H1 (cell line): ENCODE measurements around the gene FAM193A. TPM values are rescaled to one million over a fixed set of nuclear protein-coding genes. Genes with fewer than 3 reads are reported as not detected.

ENCODE experiments used
- CTCF ChIA-PET: fragments of 300-600 bp; sonication (Branson Sonifier 250); formaldehyde crosslinking; loops from one replicate; lab custom pipeline; 2021; ENCODE audit not compliant: partially characterized antibody; lab: Charles Lee
- POLR2A ChIA-PET: fragments of 300-600 bp; sonication (Branson Sonifier 250); formaldehyde crosslinking; loops from one replicate; lab custom pipeline; 2021; ENCODE audit warnings: inconsistent platforms; ENCODE audit not compliant: partially characterized antibody; lab: Charles Lee
- DNase-seq, 2 experiments: peaks; one replicate each; pipeline versions ENCODE4 v3.0.0 to v3.0.0-alpha.2; 2010 to 2022; ENCODE audit warnings: low spot score in 2 of 2, low read depth in 1 of 2, mixed read lengths in 1 of 2
- FAIRE-seq: peaks from 2 replicates; lab custom pipeline; 2011; peaks lifted over from hg19 to GRCh38; lab: Jason Lieb, UNC
- H2AFZ ChIP-seq: 2 replicates; pipeline ENCODE4 v1.8.1; 2012; ENCODE audit warnings: low read length, inconsistent platforms
- H2AK5ac ChIP-seq: 2 replicates; pipeline ENCODE4 v1.6.1; 2013; ENCODE audit warnings: low read depth, low read length
- H2BK120ac ChIP-seq: replicated peaks from 2 replicates; pipeline ENCODE3; 2013; ENCODE audit warnings: low read depth, low read length, inconsistent platforms
- H2BK12ac ChIP-seq: 2 replicates; pipeline ENCODE4 v1.6.1; 2013; ENCODE audit warnings: low read depth, low read length
- H2BK15ac ChIP-seq: 2 replicates; pipeline ENCODE4 v1.6.1; 2013; ENCODE audit warnings: low read length
- H2BK20ac ChIP-seq: 2 replicates; pipeline ENCODE4 v1.6.1; 2013; ENCODE audit warnings: low read length
- H2BK5ac ChIP-seq: 2 replicates; pipeline ENCODE4 v1.6.1; 2013; ENCODE audit warnings: low read depth, low read length
- H3K14ac ChIP-seq: 2 replicates; pipeline ENCODE4 v1.6.1; 2013; ENCODE audit warnings: inconsistent platforms; ENCODE audit not compliant: insufficient read length
- H3K18ac ChIP-seq: 2 replicates; pipeline ENCODE4 v1.6.1; 2013; ENCODE audit warnings: low read length; ENCODE audit errors: extremely low read depth
- H3K23ac ChIP-seq: 2 replicates; pipeline ENCODE4 v1.6.1; 2013; ENCODE audit warnings: inconsistent platforms; ENCODE audit not compliant: insufficient read length
- H3K23me2 ChIP-seq: 2 replicates; pipeline ENCODE4 v1.6.1; 2013; ENCODE audit warnings: low read depth, low read length
- H3K27ac ChIP-seq: 2 replicates; pipeline ENCODE4 v1.6.1; 2011; ENCODE audit warnings: low read depth, low read length, inconsistent platforms
- H3K27me3 ChIP-seq, 4 experiments: replicated peaks in 1 of 4; 1 replicate in 1 of 4; 2 replicates in 3 of 4; pipeline versions ENCODE4 v1.6.1 to v1.8.1; 2011 to 2013; ENCODE audit warnings: low read length in 3 of 4, mild to moderate bottlenecking in 3 of 4, inconsistent platforms in 2 of 4, mixed read lengths in 2 of 4, moderate library complexity in 1 of 4; ENCODE audit not compliant: control insufficient read depth in 3 of 4, insufficient read depth in 3 of 4; ENCODE audit errors: extremely low read depth in 1 of 4
- H3K36me3 ChIP-seq, 4 experiments: 2 replicates each; pipeline versions ENCODE4 v1.6.1 to v1.8.1; 2011 to 2013; ENCODE audit warnings: mild to moderate bottlenecking in 4 of 4, low read length in 3 of 4, moderate library complexity in 2 of 4, control low read depth in 1 of 4, inconsistent platforms in 1 of 4; ENCODE audit not compliant: insufficient read depth in 4 of 4, control insufficient read depth in 2 of 4
- H3K4ac ChIP-seq: replicated peaks from 2 replicates; pipeline ENCODE3; 2013; ENCODE audit warnings: low read length, low read depth, mixed read lengths, inconsistent platforms; ENCODE audit not compliant: insufficient read length
- H3K4me1 ChIP-seq, 4 experiments: replicated peaks in 1 of 4; 1 replicate in 1 of 4; 2 replicates in 3 of 4; pipeline versions ENCODE4 v1.6.1 to v1.8.1; 2011 to 2013; ENCODE audit warnings: low read length in 3 of 4, inconsistent platforms in 2 of 4, mixed read lengths in 1 of 4; ENCODE audit not compliant: insufficient read depth in 4 of 4, control insufficient read depth in 3 of 4
- H3K4me2 ChIP-seq, 2 experiments: 2 replicates each; pipeline versions ENCODE4 v1.6.1 to v1.8.1; 2011 to 2013; ENCODE audit warnings: low read depth in 2 of 2, low read length in 2 of 2, control low read depth in 1 of 2, inconsistent platforms in 1 of 2, mild to moderate bottlenecking in 1 of 2; ENCODE audit not compliant: insufficient read depth in 1 of 2
- H3K4me3 ChIP-seq, 4 experiments: fragments of 200-600, 300-600 bp in 1 of 4; sonication (generic), shearing (Covaris generic), sonication (Bioruptor Twin) in 1 of 4; 2 replicates each; pipeline versions ENCODE4 v1.5.1 to v1.8.1; 2011 to 2016; ENCODE audit warnings: low read length in 4 of 4, low read depth in 3 of 4, control low read depth in 2 of 4, inconsistent platforms in 2 of 4, mild to moderate bottlenecking in 2 of 4, mixed read lengths in 1 of 4, moderate library complexity in 1 of 4; ENCODE audit not compliant: insufficient read depth in 2 of 4; ENCODE audit errors: extremely low read depth in 1 of 4
- H3K56ac ChIP-seq: replicated peaks from 2 replicates; pipeline ENCODE3; 2013; ENCODE audit warnings: low read depth, mild to moderate bottlenecking, mixed read lengths, low read length, inconsistent platforms; ENCODE audit not compliant: insufficient read length
- H3K79me1 ChIP-seq: 2 replicates; pipeline ENCODE4 v1.6.1; 2013; ENCODE audit warnings: low read depth, low read length, control low read depth
- H3K79me2 ChIP-seq, 2 experiments: 2 replicates each; pipeline versions ENCODE4 v1.6.1 to v1.8.1; 2012 to 2013; ENCODE audit warnings: low read length in 2 of 2, mild to moderate bottlenecking in 2 of 2, inconsistent platforms in 1 of 2; ENCODE audit not compliant: insufficient read depth in 2 of 2, control insufficient read depth in 1 of 2
- H3K9ac ChIP-seq, 4 experiments: replicated peaks in 1 of 4; 1 replicate in 1 of 4; 2 replicates in 3 of 4; pipeline versions ENCODE4 v1.6.1 to v1.8.1; 2011 to 2013; ENCODE audit warnings: low read depth in 3 of 4, low read length in 3 of 4, control low read depth in 2 of 4, mild to moderate bottlenecking in 2 of 4, moderate library complexity in 2 of 4, inconsistent platforms in 1 of 4; ENCODE audit errors: extremely low read depth in 1 of 4
- H3K9me3 ChIP-seq, 2 experiments: 2 replicates each; pipeline versions ENCODE4 v1.6.1 to v1.8.1; 2012 to 2013; ENCODE audit warnings: mild to moderate bottlenecking in 2 of 2, moderate library complexity in 2 of 2, control low read depth in 1 of 2, inconsistent platforms in 1 of 2, low read depth in 1 of 2, low read length in 1 of 2, mixed read lengths in 1 of 2; ENCODE audit not compliant: insufficient read depth in 2 of 2
- H4K20me1 ChIP-seq, 2 experiments: replicated peaks in 1 of 2; 2 replicates each; pipeline versions ENCODE3 to v1.8.1; 2011 to 2013; ENCODE audit warnings: inconsistent platforms in 2 of 2, low read length in 2 of 2, mild to moderate bottlenecking in 1 of 2; ENCODE audit not compliant: insufficient read depth in 2 of 2, control insufficient read depth in 1 of 2
- H4K5ac ChIP-seq: 2 replicates; pipeline ENCODE4 v1.6.1; 2013; ENCODE audit warnings: low read length, low read depth, mixed read lengths, inconsistent platforms; ENCODE audit not compliant: insufficient read length
- H4K8ac ChIP-seq: 2 replicates; pipeline ENCODE4 v1.8.0; 2013; ENCODE audit warnings: mild to moderate bottlenecking, moderate library complexity, low read length, inconsistent platforms; ENCODE audit not compliant: insufficient read depth; ENCODE audit errors: extremely low read depth
- H4K91ac ChIP-seq: replicated peaks from 2 replicates; pipeline ENCODE3; 2013; ENCODE audit warnings: low read length, mixed read lengths, inconsistent platforms; ENCODE audit not compliant: insufficient read length
- HDAC2 ChIP-seq, 2 experiments: fragments of 300-600 bp in 1 of 2; sonication (generic) in 1 of 2; IDR thresholded peaks; 2 replicates each; pipeline ENCODE4 v1.6.1; 2011 to 2012; ENCODE audit warnings: low read depth in 2 of 2, low read length in 2 of 2, mild to moderate bottlenecking in 2 of 2, moderate library complexity in 2 of 2, borderline replicate concordance in 1 of 2, inconsistent platforms in 1 of 2
- TEAD4 ChIP-seq: IDR thresholded peaks from 2 replicates; pipeline ENCODE4 v1.6.1; 2012; ENCODE audit warnings: low read depth, low read length, inconsistent platforms, mixed read lengths
- ZNF274 ChIP-seq: IDR thresholded peaks from 2 replicates; pipeline ENCODE4 v1.7.0; 2012; ENCODE audit warnings: low read length, borderline replicate concordance; ENCODE audit errors: extremely low read depth
- WGBS, 2 experiments: shearing (Covaris generic) in 1 of 2; methylation state at CpG; one replicate each; pipeline versions ENCODE4 v1.1.6 to v1.1.7; 2013 to 2015; ENCODE audit warnings: low lambda C conversion rate in 2 of 2, mixed read lengths in 2 of 2, inconsistent platforms in 1 of 2, low coverage in 1 of 2, missing lambda C conversion rate in 1 of 2; ENCODE audit not compliant: insufficient replicate concordance in 2 of 2, insufficient coverage in 1 of 2, insufficient read length in 1 of 2; ENCODE audit errors: extremely low coverage in 1 of 2, missing lambda C conversion rate in 1 of 2; 5-methylcytosine and 5-hydroxymethylcytosine counted together
- polyA plus RNA-seq, 7 experiments: library from polyadenylated mRNA; depleted of rRNA in 3 of 7; stranded (reverse) in 5 of 7; unstranded in 2 of 7; fragments of >200 nt in 5 of 7; fragments of 200-250 nt in 2 of 7; gene quantifications; 1 replicate in 5 of 7; 2 replicates in 1 of 7; 4 replicates in 1 of 7; pipeline versions ENCODE4 v1.2.1 to v1.2.3, GENCODE V29; 2011 to 2013; ENCODE audit warnings: missing spikeins in 2 of 7, mixed read lengths in 2 of 7
- total RNA-seq: library from RNA; stranded (reverse); fragmentation: NEBNext Ultra II Directional; extraction: Animal tissue kit (Norgen Biotek cat#: 25700); gene quantifications from 2 replicates; pipeline ENCODE4 v1.2.1, GENCODE V29; 2021

Gene FAM193A
- total and polyA plus RNA-seq, 2 of the 8 experiments (the other 6 are each of a cell fraction or from before 2014, with no cell fraction given): 8.7 to 26.2 TPM

DNA sequence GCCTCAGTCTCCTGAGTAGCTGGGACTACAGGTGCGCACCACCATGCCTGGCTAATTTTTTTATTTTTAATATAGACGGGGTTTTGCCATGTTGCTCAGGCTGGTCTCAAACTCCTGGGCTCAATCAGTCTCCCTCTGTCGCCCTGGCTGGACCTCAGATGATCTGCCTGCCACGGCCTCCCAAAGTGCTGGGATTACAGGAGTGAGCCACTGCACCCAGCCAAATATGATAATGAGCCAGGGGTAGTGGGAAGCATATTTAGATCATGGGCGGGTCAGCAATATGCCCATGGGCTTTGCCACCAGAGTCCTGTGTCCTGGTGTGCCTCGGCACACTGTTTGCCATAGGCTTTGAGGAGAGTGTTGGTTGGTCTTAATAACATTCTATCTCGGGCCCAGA is 71.8 kb downstream of the FAM193A start:
- 92% methylated on average over 7 of the region's 7 CpGs; no CpG with 5 or more reads in 1 of the 2 experiments for WGBS, 2 experiments

More for the DNA sequence above, 71.8 kb downstream of the FAM193A start:
- Histone ChIP-seq H3K23ac (no peak overlapping the region), H3K79me1 (peaks cover 7% of the 10 kb centered on the region; the same call in 1 of the 2 replicates), H3K4me1 (peaks cover 0 to 2% (median 0%) of the 10 kb centered on the region in 4 experiments; a peak in 1 of 7 replicates), H3K18ac (no peak overlapping the region), H2BK15ac (no peak overlapping the region), H3K9ac (no peak overlapping the region)
- no peak for DNase-seq
- TF ChIP-seq TEAD4 (no peak), ZNF274 (no peak), HDAC2 (IDR thresholded peaks at IDR 0.05; ENCODE audit: borderline replicate concordance in 1 of 2, low read depth in 2 of 2, low read length in 2 of 2) (no peak)
- TF ChIP-seq, all 59 proteins: peak for 0
- ChIA-PET CTCF (interaction anchor here (0.6 kb wide), 2 partner anchors 8 to 15 kb away, joined by 3 to 5 read pairs; no protein-coding TSS in a partner anchor), POLR2A (no interaction called here)
- Histone ChIP-seq H4K8ac (no peak overlapping the region), H3K79me2 (peaks cover 4 to 83% of the 10 kb centered on the region in 2 experiments; a peak in 3 of 4 replicates), H2BK20ac (no peak overlapping the region), H3K4me3 (no peak overlapping the region), H2AFZ (no peak overlapping the region), H3K56ac (no peak overlapping the region), H3K4ac (no peak overlapping the region), H4K5ac (no peak overlapping the region), H3K27me3 (no peaks in the 10 kb centered on the region), H2BK120ac (no peak overlapping the region), H2BK12ac (no peak overlapping the region), H4K20me1 (peaks cover 2% of the 10 kb centered on the region in 2 experiments), H3K14ac (no peak overlapping the region), H2BK5ac (no peak overlapping the region; the same call in 1 of the 2 replicates), H3K4me2 (no peak overlapping the region), H3K36me3 (no peaks in the 10 kb centered on the region), H3K27ac (no peak overlapping the region), H2AK5ac (no peak overlapping the region), H3K23me2 (no peaks in the 10 kb centered on the region), H3K9me3 (no peaks in the 10 kb centered on the region), H4K91ac (no peak overlapping the region)
- no peak for FAIRE-seq
